ENCODE results near the gene CAB39.

CAB39 gene

GRCh38 chr2:230779607-230780006 lies 67.0 kb downstream of the CAB39 start:
- TF ChIP-seq EZH2 (IDR thresholded peaks at IDR 0.05; ENCODE audit: borderline replicate concordance, low read depth, low read length, severe bottlenecking) (no peak), CTCF (IDR thresholded peaks at IDR 0.05; ENCODE audit: borderline replicate concordance, extremely low read depth, low read length, poor library complexity, severe bottlenecking) (no peak)
- H3K4me1 ChIP-seq (ENCODE audit: insufficient read depth, low read length) = no peaks in the 10 kb centered on the region
- H3K27ac ChIP-seq (ENCODE audit: low read length) = no peak overlapping the region
- H4K20me1 ChIP-seq (ENCODE audit: insufficient read depth, low read length) = peaks cover 13% of the 10 kb centered on the region
- no peak overlapping the region for H3K4me2 ChIP-seq (ENCODE audit: insufficient read depth, low read length)
- DNase-seq = no peak
- H3K36me3 ChIP-seq (ENCODE audit: insufficient read depth, low read length) = peaks cover 36% of the 10 kb centered on the region; the same call in 1 of the 2 replicates
- no peaks in the 10 kb centered on the region for H3K27me3 ChIP-seq (ENCODE audit: insufficient read depth, low read length, poor library complexity)
- H3K79me2 ChIP-seq (ENCODE audit: insufficient read depth, low read length) = peaks cover 73% of the 10 kb centered on the region
- H2AFZ ChIP-seq (ENCODE audit: low read depth, low read length) = no peak overlapping the region
- H3K4me3 ChIP-seq (ENCODE audit: low read depth in 1 of 2, low read length in 2 of 2) = no peak overlapping the region
- ATAC-seq (ENCODE audit: insufficient read depth, low read depth) = no peak
- peaks cover 2% of the 10 kb centered on the region for H3K9me3 ChIP-seq (ENCODE audit: insufficient read depth, low read length, severe bottlenecking)
- H3K9ac ChIP-seq (ENCODE audit: low read depth, low read length) = no peak overlapping the region

GRCh38 chr2:230781130-230781797 lies 68.6 kb downstream of the CAB39 start:
- Histone ChIP-seq H3K27me3 (ENCODE audit: insufficient read depth, low read length, poor library complexity) (no peaks in the 10 kb centered on the region), H3K4me3 (ENCODE audit: low read depth in 1 of 2, low read length in 2 of 2) (no peak overlapping the region), H2AFZ (ENCODE audit: low read depth, low read length) (no peak overlapping the region), H3K4me1 (ENCODE audit: insufficient read depth, low read length) (no peaks in the 10 kb centered on the region), H3K36me3 (ENCODE audit: insufficient read depth, low read length) (peaks cover 43% of the 10 kb centered on the region; the same call in 1 of the 2 replicates), H3K79me2 (ENCODE audit: insufficient read depth, low read length) (peaks cover 58% of the 10 kb centered on the region), H3K4me2 (ENCODE audit: insufficient read depth, low read length) (no peak overlapping the region), H3K27ac (ENCODE audit: low read length) (no peak overlapping the region), H3K9me3 (ENCODE audit: insufficient read depth, low read length, severe bottlenecking) (peaks cover 2% of the 10 kb centered on the region), H4K20me1 (ENCODE audit: insufficient read depth, low read length) (peaks cover 13% of the 10 kb centered on the region), H3K9ac (ENCODE audit: low read depth, low read length) (no peak overlapping the region)
- ATAC-seq (ENCODE audit: insufficient read depth, low read depth) (peak; percentile 50; the same call in 1 of the 3 replicates), DNase-seq (no peak)
- no peak for TF ChIP-seq EZH2 (IDR thresholded peaks at IDR 0.05; ENCODE audit: borderline replicate concordance, low read depth, low read length, severe bottlenecking)
- no peak for TF ChIP-seq CTCF (IDR thresholded peaks at IDR 0.05; ENCODE audit: borderline replicate concordance, extremely low read depth, low read length, poor library complexity, severe bottlenecking)

GRCh38 chr2:230783101-230783500 lies 70.5 kb downstream of the CAB39 start:
- Histone ChIP-seq H3K9ac (ENCODE audit: low read depth, low read length) (no peak overlapping the region), H3K4me3 (ENCODE audit: low read depth in 1 of 2, low read length in 2 of 2) (no peak overlapping the region), H3K27me3 (ENCODE audit: insufficient read depth, low read length, poor library complexity) (no peaks in the 10 kb centered on the region), H3K79me2 (ENCODE audit: insufficient read depth, low read length) (peaks cover 58% of the 10 kb centered on the region), H3K9me3 (ENCODE audit: insufficient read depth, low read length, severe bottlenecking) (peaks cover 8% of the 10 kb centered on the region), H3K27ac (ENCODE audit: low read length) (no peak overlapping the region), H2AFZ (ENCODE audit: low read depth, low read length) (no peak overlapping the region), H3K4me2 (ENCODE audit: insufficient read depth, low read length) (no peak overlapping the region), H4K20me1 (ENCODE audit: insufficient read depth, low read length) (peaks cover 11% of the 10 kb centered on the region), H3K36me3 (ENCODE audit: insufficient read depth, low read length) (peaks cover 43% of the 10 kb centered on the region; the same call in 1 of the 2 replicates), H3K4me1 (ENCODE audit: insufficient read depth, low read length) (no peaks in the 10 kb centered on the region)
- no peak for TF ChIP-seq CTCF (IDR thresholded peaks at IDR 0.05; ENCODE audit: borderline replicate concordance, extremely low read depth, low read length, poor library complexity, severe bottlenecking)
- no peak for TF ChIP-seq EZH2 (IDR thresholded peaks at IDR 0.05; ENCODE audit: borderline replicate concordance, low read depth, low read length, severe bottlenecking)
- DNase-seq (no peak), ATAC-seq (ENCODE audit: insufficient read depth, low read depth) (no peak)
